Measurements from ENCODE around the gene HAS3. TPM values are rescaled to one million over a fixed set of nuclear protein-coding genes. Genes with fewer than 3 reads are reported as not detected.

Gene HAS3
- polyA plus RNA-seq, 1 of the 3 experiments (the other 2 are of a cell fraction), result 38.7 TPM

- no peaks in the 10 kb centered on the region for H3K27me3 ChIP-seq (ENCODE audit: insufficient read depth)
- CTCF ChIA-PET, result interaction anchor here (1.4 to 1.7 kb wide), 3 partner anchors 10 to 127 kb away, joined by 3 to 5 read pairs (median 4); no protein-coding TSS in a partner anchor
Observed at GRCh38 chr16:69160192-69160591, 54.7 kb downstream of the HAS3 start.

More at GRCh38 chr16:69160192-69160591, 54.7 kb downstream of the HAS3 start:
- H4K20me1 ChIP-seq (ENCODE audit: insufficient read depth), result no peaks in the 10 kb centered on the region
- H3K36me3 ChIP-seq (replicated peaks in 1 of 2; ENCODE audit: control insufficient read depth in 1 of 2, insufficient read depth in 2 of 2, low read length in 1 of 2), result peaks cover 52 to 71% of the 10 kb centered on the region in 2 experiments
- H3K4me3 ChIP-seq (ENCODE audit: low read depth in 2 of 2, low read length in 1 of 2), result no peak overlapping the region
- TF ChIP-seq RFX5 (IDR thresholded peaks at IDR 0.05; ENCODE audit: low read length) (no peak), RXRA (IDR thresholded peaks at IDR 0.05; ENCODE audit: borderline replicate concordance, low read depth) (no peak), GATA2 (CRISPR knock-in tag; IDR thresholded peaks at IDR 0.05) (no peak), FOSL2 (IDR thresholded peaks at IDR 0.05; ENCODE audit: borderline replicate concordance, low read depth) (no peak), EP300 (IDR thresholded peaks at IDR 0.05; ENCODE audit: borderline replicate concordance in 1 of 2, low read depth in 1 of 2, low read length in 1 of 2) (no peak), MXI1 (IDR thresholded peaks at IDR 0.05; ENCODE audit: low read depth, low read length) (no peak), PBX3 (IDR thresholded peaks at IDR 0.05) (no peak), RAD21 (IDR thresholded peaks at IDR 0.05; ENCODE audit: low read length) (no peak), ZBTB33 (IDR thresholded peaks at IDR 0.05; ENCODE audit: borderline replicate concordance, low read depth) (no peak), YY1 (IDR thresholded peaks at IDR 0.05; ENCODE audit: low read depth) (no peak), REST (IDR thresholded peaks at IDR 0.05; ENCODE audit: low read depth, low read length) (no peak), FOXM1 (IDR thresholded peaks at IDR 0.05; ENCODE audit: low read depth) (no peak), TAF1 (IDR thresholded peaks at IDR 0.05; ENCODE audit: borderline replicate concordance, low read depth, low read length) (no peak), MEF2A (IDR thresholded peaks at IDR 0.05; ENCODE audit: borderline replicate concordance, low read depth) (no peak), RCOR1 (IDR thresholded peaks at IDR 0.05; ENCODE audit: low read length) (no peak)
- H3K9me3 ChIP-seq, result no peaks in the 10 kb centered on the region
- no peaks in the 10 kb centered on the region; the same call in 1 of the 2 replicates for H3K79me2 ChIP-seq (ENCODE audit: insufficient read depth)
- H3K9me2 ChIP-seq, result no peaks in the 10 kb centered on the region
- 100% methylated on average over 1 of the region's 1 CpG for WGBS (ENCODE audit: low lambda C conversion rate)
- H3F3A ChIP-seq (replicated peaks; ENCODE audit: insufficient read depth), result peaks cover 6% of the 10 kb centered on the region
- no peak overlapping the region for H3K4me2 ChIP-seq
- H3K27ac ChIP-seq (ENCODE audit: low read depth in 2 of 2, low read length in 1 of 2), result no peak overlapping the region
- DNase-seq, result no peak
- no peaks in the 10 kb centered on the region for H3K4me1 ChIP-seq (ENCODE audit: control insufficient read depth in 1 of 2, insufficient read depth in 2 of 2, low read depth in 1 of 2, low read length in 1 of 2)
- POLR2A ChIA-PET, result no interaction called here
- H3K9ac ChIP-seq, result no peak overlapping the region
- no peak overlapping the region for H2AFZ ChIP-seq (ENCODE audit: low read depth)
